HG03097 (cell line): ENCODE data around the gene PHYKPL.

Experiments
- ATAC-seq: cut with Tn5 transposase; IDR thresholded peaks from one replicate; pipeline ENCODE4 v1.9.1; 2021; ENCODE audit not compliant: unreplicated experiment, low FRiP score

The PHYKPL gene

DNA sequence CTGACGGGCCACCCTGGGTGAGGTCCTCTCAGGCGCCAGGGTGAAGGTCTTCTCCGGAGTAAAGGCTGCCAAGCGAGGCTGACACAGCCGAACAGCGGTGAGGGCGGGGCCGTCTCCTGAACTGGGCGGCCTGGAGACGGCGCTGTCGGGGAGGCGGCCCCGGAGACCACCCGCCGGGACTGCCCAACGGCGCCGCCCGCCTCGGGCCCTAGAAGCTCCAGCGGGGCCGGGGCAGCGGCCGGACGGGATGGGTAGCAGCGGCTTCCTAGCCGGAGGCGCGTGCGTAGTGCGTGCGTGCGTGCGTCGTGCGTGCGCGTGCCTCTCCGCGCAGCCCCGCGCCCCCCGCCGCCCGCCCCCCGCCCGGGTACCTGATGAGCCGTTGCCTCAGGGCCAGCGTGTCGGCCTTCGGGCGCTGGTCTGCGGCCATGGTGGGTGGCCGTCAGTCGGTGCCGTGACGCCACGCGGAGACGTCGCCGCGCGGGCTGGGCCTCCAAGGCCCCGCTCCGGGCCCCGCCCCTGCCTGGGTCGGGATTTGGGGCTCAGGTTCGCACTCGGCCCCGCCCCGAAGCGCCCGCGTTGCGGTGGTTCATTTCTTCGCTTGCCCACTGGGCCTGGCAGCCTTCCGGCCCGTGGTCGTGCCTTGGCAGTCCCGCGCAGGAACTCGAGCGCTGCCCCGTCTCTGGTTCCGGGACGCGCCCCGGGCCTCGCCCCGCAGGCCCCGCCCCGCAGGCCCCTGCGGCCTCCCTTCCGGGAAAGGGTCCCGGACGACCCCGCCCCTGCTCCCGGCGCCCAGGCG, at the start of gene PHYKPL:
Gene PHYKPL, minus strand, starts transcription at position 679 of the 796 bp plus-strand sequence. Its CDS starts 252 bp downstream, at position 427.
- ATAC-seq, result peak; percentile 54

DNA sequence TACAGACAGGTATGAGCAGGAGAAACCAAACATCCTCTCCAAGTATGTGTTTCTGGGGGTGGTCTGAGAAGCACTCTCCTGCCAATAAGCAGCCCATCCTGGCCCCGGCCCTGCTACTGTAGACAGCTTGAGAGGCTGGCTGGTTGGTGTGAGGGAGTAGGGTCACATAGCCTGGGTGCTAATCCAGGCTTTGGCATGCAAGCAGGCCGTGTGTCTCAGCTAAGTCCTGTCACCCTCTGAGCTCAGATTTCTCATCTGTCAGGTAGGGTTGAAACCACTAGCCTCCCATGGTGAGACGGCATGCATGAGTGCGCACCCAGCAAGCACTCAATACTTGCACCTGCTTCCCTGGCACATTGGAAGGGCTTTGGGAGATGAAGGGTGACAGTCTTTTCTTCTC, 49.8 kb upstream of the PHYKPL start:
- no peak for ATAC-seq

DNA sequence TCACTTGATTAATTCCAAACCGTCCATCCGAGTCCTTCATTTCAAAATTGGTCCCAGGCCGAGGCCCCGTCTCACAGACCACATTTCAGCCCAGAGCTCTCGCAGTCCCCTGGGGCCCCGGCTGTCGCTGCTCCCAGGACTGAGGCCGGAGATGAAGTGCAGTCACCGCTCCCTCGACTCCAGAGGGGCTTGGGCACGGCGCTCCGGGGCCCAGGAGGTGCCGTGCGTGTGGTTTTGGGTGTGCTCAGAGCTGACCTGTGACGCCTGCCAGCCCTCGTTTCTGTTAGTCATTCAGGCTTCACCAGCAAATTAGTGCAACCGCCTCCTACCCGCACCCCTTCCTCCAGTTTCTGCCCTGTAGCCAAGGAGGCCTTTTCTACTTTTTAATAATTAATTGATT, 48.7 kb upstream of the PHYKPL start:
- no peak for ATAC-seq

DNA sequence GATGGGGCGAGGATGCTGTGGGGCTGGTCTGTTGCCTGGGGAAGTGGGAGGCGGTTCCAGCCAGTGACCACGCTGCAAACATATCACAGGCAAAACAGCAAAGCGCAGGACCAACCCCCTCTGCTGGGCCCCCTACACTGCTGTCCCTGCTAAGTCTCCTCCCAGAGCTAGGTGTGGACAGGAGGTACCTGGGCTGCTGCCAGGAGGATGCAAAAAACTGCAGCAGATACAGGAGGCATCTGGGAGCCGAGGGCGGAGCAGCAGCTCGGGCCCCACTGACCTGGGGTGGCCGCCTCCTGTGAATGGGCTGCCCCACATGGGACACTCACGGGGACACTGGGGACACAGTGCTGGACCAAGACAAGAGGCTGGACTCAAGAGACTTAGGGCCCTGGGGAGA, 48.0 kb upstream of the PHYKPL start:
- ATAC-seq, result no peak

DNA sequence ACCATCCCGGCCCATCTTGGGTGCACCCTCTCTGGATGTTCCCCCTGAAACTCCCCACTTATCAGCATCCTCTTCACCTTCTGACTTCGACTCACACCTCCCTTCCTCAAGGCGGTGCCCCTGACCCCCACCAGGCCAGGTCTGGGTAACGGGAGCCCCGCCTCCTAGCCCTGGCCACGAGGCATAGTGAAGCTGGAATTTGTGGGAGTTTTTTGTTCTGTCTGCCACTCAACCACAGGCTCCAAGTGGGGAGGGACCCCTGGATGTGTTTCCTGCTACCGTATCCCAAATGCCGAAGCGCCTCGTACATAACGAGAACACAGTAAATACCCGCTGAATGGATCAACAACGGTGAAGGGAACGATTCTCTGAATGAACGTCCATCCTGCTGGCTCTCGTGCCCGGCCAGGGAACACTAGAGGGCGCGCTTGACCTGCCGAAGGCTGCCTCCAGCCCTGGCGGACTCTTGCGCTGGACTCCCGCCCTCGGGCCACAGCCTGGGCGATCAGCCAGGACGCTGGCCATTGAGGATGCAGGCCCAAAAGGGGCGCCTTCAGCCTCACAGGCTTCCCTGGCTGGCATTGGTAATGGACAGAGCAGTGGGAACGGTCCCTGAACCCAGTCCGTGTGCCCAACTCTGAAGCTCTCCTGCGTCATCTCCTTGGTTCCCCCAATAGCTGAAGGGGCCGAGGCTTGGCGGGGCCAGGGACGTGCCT, 47.3 kb upstream of the PHYKPL start:
- ATAC-seq, result peak; percentile 54

DNA sequence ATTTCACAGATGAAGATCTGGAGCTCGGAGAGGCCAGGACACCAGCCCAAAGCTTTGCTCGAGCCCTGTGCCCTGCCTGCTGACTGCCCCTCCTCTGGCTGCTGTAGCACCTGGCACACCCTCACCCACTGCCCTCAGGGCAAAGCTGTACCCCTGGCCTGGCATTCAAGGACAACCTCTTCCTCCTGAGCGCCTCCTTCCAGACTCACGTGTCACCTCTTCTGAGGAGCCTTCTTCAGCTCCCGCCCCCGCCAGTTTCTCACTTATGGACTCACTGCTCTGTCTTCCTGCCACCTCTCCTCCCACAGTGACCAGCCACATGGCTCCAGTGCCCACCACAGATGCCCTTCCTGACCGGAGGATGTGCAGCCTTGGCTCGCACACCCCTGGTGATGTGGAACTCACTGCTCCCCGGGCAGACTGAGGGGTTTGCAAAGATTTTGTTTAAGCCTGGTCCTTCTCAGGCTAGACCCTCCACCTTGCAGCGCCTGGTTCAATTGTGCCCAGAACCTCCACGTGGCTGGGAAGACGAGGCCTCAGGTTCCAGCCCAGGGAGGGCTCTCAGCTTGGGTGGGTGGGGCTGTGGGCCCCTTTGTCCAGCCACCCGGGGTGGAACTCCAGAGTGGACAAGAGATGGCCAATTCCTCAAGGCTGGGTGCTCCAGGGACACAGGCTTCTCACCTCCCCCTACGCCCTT, 46.6 kb upstream of the PHYKPL start:
- ATAC-seq, result no peak

DNA sequence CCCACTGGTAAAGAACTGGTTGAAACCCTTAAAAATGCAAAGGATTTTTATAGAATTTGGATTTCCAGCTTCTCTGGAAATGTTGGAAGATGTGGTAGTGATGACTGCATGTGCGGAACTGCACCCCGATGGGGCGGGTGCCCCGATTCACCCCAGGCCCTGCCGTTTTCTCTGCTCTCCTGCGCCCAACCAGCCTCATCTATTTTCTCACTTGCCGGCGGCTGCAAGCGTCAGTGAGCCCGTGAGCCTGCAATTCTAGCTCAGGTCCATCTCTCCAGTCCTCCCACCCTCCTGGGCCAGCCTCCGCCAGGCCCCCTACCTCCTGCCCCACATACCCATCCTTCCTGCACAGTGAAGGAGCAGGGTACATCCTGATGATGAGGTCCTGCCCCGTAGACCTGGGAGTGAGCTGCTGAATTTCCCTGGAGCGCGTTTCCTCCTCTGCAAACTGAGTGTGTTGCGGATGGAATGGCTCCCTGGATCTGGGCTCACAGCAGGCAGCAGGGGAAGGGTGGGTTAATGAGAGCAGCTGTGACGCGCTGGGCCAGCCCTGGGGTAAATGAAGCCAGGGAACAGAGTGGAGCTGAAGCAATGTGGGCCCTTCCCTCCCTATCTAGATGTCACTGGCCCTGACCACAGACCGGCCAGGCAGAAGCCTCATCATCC, 45.9 kb upstream of the PHYKPL start:
- ATAC-seq, result no peak

DNA sequence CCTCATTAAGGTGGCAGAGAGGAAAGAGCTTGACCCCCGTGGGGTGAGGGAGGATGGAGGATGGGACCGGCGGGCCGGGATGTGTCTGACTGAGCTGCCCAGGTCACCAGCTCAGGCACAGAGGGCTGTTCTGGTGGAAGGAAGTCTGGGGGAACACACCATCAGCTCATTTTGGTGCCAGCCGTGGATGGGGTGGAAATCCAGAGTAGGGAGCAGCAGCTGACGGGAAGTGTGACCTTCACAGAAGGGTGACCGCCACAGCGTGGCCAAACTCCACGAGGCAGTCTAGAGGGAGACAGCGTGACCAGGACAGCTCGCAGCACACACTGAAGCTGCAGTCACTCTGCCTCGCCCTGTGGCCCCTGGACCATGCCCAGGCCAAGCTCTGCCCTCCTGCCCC, 45.3 kb upstream of the PHYKPL start:
- no peak for ATAC-seq

DNA sequence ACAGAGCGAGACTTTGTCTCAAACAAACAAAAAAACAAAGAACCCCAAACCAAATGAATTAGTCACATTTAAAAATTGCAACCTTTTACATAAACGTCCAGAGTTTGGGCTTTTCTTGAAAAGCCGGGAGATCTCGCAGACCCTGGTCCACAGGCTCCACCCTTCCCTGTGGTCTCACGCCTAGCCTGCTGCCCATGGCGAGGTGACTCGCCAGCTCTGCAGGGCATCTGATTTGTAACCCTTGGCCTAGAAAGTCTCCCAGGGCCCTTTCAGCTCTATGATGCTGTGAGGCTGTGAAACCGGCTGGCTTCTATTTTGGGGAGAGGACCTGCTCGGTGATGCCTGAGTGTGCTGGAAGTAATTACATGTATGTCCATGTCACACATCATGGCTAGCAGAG, 44.7 kb upstream of the PHYKPL start:
- ATAC-seq, result no peak

DNA sequence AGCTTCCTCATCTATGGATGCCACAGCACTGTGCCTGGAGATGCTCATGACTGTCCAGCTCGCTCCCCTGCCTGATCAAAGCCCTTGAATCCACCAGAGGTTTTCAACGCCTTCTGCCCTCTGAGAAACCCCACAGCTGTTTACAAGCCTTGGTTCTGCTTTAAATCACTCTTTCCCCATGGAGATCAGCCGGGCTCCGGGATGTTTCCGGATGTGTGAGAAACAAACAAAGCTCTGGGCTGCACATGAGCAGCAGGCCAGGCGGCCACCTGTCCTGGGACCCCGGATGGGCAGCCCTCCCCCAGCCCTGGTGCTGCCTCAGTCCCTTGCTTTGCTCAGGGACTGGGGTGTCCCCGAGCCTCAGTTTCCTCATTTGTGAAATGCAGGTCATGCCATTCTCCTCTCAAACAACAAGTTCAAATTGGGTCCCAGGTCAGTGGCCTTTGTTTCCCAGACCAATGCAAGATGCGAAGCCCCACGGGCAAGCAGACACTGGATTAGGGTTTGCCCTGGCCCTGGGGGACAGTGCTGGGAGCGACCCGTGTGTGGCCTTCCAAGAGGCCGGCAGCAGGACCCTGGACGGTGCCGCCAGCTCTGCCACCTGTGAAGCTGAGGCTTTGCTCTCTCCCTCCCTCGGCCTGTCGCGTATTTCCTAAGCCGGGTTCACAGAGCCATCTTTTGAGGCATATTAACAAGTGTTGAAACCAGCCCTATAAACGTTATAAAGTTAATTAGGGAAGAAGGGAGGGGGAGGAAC, 42.4 kb upstream of the PHYKPL start:
- no peak for ATAC-seq

DNA sequence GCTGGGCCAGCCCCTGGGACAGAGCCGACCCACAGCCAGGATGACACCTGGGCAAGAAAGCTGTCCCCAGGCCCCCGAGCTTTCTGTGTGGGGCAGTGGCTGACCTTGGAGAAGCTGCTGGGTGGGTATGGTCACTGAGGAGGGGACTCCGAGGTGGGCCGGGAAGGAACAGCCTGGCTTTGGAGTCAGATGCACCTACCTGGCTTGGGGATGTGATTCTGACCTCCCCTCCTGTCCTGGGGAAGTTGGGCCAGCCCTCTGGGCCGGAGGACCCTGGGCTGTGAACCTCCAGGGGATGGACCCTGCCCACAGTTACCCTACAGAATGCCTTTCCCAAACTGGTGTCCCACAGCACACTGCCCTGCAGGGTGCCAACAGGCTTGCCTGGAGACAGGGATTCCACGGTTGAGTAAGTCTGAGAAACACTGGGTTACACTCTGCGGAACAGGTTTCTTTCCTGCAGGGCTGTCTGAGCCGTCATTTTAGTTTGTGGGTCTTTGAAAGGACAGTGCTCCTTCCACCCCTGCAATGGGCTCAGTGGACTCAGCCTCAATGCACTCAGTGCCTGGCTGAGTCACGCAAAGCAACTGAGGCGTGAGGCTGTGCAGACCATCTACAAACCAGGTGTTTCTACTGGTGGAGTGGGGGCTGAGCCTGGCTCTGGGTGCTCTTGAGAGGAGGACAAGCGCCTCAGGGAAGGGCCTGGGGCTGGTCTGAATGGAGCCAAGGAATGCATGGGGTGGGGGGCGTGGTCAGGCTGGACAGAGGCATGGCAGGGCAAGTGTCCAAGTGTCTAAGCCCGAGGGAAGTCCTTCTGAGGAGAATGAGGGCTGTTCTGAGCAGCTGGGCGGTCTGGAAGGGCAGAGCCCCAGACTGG, 41.3 kb upstream of the PHYKPL start:
- no peak for ATAC-seq

DNA sequence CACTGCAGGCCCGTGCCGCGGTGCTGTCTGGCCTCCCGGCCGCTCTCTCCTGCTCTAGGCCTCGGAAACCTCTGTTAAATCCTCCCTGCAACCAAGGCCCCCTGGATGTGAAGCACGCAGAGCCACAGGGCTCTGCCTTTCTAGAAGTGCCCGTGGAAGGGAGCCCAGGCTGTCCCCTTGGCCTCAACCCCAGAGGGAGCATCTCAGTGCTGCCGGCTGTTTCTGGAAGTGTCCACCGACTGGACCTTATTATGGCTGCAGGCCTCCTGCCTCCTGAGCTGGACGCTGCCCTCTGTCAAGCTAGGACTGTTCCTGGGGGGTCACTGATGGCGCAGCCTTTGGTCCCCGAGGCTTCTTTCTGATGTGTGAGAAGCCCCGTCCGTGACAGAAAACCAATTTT, 40.4 kb upstream of the PHYKPL start:
- no peak for ATAC-seq

DNA sequence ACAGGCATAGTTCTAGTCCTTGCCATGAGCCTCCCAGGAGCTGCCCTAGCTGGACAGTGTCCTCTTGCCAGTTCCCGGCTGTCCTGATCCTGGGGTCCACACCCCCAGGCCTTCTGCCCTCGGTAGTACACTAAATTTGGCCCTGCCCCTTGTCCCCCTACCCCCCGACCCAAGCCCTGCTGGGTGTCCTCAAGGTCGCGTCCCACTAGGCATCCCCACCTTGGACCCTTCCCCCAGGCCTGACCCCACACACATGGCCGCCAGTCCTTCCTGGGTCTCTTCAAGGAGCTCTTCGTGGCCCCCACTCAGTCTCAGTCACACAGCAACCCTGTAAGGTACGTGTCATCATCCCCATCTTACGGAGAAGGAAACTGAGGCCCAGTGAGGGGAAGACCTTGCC, 40.0 kb upstream of the PHYKPL start:
- ATAC-seq, result no peak

DNA sequence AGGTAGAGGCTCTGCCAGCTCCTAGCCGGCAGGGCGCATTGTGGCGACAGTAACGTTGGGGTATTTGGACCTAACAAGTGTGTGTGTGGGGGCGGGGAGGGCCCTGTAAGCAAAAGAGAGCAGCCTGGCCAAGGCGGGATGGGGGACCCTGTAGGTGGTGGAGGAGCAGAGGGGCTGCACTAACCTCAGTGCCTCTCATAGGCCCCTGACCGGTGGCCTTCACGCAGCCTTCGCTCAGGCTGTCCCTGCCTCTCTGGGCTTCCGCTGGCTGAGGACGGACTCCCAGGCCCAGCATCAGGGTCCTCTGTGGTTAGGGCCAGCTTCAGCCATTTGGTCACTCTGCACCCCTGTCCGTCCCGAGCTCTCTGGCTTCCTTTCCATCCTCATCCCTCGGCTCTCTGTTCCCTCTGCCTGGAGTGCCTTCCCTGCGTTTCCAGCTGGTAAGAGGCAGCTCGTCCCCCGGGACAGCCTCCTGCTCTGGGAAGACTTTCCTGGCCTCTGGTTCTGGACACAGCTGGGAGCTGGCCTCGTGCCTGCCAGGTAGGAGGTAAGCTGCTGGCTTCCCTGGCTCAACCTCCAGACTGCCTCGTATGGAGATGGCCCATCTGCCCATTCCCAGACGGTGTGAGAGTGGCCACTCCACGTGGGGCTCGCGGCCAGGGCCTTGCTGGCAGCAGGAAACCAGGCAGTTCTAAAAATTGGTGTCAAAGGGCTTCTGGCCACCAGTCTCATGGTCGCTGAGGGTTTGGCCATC, 39.3 kb upstream of the PHYKPL start:
- no peak for ATAC-seq

DNA sequence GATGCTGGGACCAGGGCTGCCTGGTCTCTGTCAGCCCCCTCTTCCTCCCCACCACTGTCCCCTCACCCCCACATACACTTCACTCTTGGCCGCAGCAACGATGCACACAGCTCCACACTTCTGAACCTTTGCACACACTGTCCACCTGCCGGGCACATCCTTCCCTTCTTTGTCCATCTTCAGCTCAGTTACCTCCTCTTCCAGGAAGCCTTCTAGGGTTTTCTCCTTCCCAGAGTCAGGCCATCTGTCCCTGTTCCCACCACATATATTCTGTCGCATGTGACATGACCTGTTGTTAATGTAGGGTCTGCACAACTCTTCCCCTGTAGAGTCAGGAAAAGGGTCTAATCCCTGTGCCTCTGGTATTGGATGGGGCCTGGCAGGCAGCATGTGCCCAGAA, 38.6 kb upstream of the PHYKPL start:
- no peak for ATAC-seq

DNA sequence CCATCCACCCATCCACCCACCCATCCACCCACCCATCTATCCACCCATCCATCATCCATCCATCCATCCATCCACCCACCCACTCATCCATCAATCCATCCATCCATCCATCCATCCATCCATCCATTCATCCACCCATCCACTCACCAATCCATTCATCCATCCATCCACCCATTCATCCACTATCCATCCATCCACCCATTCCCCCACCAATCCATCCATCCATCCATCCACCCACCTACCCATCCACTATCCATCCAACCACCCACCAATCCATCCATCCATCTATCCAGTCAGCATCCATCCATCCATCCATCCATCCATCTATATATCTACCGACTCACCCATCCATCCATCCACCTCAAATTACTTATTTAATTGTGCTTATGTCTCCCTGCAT, 36.9 kb upstream of the PHYKPL start:
- ATAC-seq, result no peak

DNA sequence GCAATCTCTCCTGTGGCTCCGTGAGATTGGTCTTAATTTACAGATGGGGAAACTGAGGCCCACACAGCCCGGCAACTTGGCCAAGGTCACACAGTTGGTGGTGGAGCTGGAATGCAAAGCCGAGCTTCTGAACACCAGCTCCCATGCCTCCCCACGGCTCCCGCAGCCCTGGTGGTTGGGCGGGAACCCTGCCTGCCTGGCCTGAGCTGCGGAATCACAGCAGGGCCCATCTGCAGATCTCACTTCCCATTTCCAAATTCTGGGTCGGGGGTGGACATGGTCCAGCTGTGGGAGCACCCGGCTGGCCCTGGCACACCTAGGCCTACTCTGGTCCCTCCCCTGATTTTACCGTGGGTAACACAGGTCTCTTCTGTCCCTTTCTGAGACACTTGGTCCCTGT, 35.3 kb upstream of the PHYKPL start:
- ATAC-seq, result no peak

DNA sequence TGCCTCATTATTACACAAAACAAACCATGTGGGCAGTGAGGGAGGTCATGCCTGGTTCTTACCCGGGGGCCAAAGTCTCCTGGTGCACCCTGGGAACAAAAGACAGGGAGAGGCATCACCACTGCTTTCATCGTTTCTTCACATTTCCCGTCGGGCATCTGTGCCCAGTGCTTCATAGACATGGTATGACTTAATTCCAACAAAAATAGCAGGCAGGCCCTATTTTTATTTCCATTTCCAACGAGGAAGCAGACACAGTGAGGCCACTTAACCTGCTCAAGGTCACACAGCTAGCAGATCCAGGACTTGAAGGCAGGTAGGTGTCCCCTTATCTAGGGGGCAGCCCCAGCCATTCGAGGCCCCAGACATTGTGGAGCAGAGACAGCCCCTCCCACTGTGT, 34.6 kb upstream of the PHYKPL start:
- no peak for ATAC-seq

DNA sequence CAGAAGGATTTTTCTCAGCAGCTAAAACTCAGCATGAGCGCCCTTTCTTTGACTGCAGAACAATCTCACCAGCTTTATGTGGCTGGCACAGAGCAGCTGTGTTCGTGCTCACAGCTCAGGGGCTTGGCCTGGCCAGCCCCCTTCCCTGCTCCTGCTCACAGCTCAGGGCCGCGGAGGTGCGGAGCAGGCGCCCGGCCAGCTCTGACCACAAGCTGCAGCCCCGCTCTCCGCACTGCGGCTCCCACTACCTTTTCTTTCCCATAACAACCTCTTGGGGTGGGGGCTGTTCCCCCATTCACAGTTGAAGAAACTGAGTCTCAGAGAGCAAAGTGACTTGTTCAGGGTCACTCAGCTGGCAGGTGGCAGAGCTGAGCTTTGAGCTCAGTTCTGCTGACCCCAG, 34.0 kb upstream of the PHYKPL start:
- ATAC-seq, result no peak
